HEK293T (cell line): Measurements from ENCODE around the gene FAM168B.

ENCODE experiments used
- ARNT ChIP-seq: fragments of 450-650 bp; IDR thresholded peaks from 2 replicates; pipeline ENCODE4 v1.6.1; 2017; ENCODE audit warnings: mild to moderate bottlenecking
- BHLHE40 ChIP-seq: fragments of 450-650 bp; IDR thresholded peaks from 2 replicates; pipeline ENCODE4 v1.6.1; 2016; ENCODE audit warnings: mild to moderate bottlenecking, moderate library complexity, borderline replicate concordance
- ELF4 ChIP-seq: fragments of 450-650 bp; IDR thresholded peaks from 2 replicates; pipeline ENCODE4 v1.6.1; 2017; ENCODE audit warnings: antibody characterized with exemption
- FOXA1 ChIP-seq: fragments of 450-650 bp; IDR thresholded peaks from 2 replicates; pipeline ENCODE4 v1.6.1; 2016; ENCODE audit warnings: mild to moderate bottlenecking
- FOXK2 ChIP-seq: fragments of 450-650 bp; IDR thresholded peaks from 2 replicates; pipeline ENCODE4 v1.6.1; 2016; ENCODE audit warnings: mild to moderate bottlenecking
- FOXM1 ChIP-seq: fragments of 450-650 bp; IDR thresholded peaks from 2 replicates; pipeline ENCODE4 v1.6.1; 2017; ENCODE audit warnings: mild to moderate bottlenecking, borderline replicate concordance
- NFRKB ChIP-seq: fragments of 450-650 bp; IDR thresholded peaks from 2 replicates; pipeline ENCODE4 v1.6.1; 2016; ENCODE audit warnings: mild to moderate bottlenecking, moderate library complexity
- SP1 ChIP-seq: fragments of 450-650 bp; IDR thresholded peaks from 2 replicates; pipeline ENCODE4 v1.6.1; 2017
- TARDBP ChIP-seq: fragments of 450-650 bp; IDR thresholded peaks from 2 replicates; pipeline ENCODE4 v1.6.1; 2016

GRCh38 chr2:131093696-131094462 lies 619 bp upstream of the FAM168B start:
- TF ChIP-seq TARDBP, result no peak
- no peak for TF ChIP-seq FOXA1
- no peak for TF ChIP-seq BHLHE40
- no peak for TF ChIP-seq NFRKB
- no peak for TF ChIP-seq ARNT
- TF ChIP-seq FOXK2, result no peak
- no peak for TF ChIP-seq ELF4
- no peak for TF ChIP-seq FOXM1
- TF ChIP-seq SP1, result no peak
